Measurements from ENCODE around the gene OLIG1.

The OLIG1 gene

DNA sequence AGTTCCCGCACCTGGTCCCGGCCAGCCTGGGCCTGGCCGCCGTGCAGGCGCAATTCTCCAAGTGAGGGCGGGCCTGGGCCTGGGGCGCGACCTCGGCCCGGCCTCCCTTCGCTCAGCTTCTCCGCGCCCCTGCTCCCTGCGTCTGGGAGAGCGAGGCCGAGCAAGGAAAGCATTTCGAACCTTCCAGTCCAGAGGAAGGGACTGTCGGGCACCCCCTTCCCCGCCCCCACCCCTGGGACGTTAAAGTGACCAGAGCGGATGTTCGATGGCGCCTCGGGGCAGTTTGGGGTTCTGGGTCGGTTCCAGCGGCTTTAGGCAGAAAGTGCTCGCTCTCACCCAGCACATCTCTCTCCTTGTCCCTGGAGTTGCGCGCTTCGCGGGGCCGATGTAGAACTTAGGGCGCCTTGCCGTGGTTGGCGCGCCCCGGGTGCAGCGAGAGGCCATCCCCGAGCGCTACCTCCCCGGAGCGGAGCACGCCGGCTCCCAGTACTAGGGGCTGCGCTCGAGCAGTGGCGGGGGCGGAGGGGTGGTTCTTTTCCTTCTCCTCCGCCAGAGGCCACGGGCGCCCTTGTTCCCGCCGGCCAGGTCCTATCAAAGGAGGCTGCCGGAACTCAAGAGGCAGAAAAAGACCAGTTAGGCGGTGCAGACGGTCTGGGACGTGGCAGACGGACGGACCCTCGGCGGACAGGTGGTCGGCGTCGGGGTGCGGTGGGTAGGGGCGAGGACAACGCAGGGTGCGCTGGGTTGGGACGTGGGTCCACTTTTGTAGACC is 1.2 kb downstream of the OLIG1 start:
- H3K36me3 ChIP-seq (ENCODE audit: control insufficient read depth in 1 of 2, insufficient read depth in 2 of 2, low read length in 2 of 2) = no peaks in the 10 kb centered on the region
- peaks cover 0 to 1% of the 10 kb centered on the region in 2 donors for H3K9me3 ChIP-seq (ENCODE audit: control insufficient read depth in 1 of 2, low read length in 2 of 2)
- no peak overlapping the region for H3K27ac ChIP-seq (ENCODE audit: low read depth, low read length)
- no peak overlapping the region for H3K9ac ChIP-seq (ENCODE audit: low read depth in 1 of 2, low read length in 2 of 2)
- peak overlapping the region; percentile 62 to 75 for H3K4me3 ChIP-seq (ENCODE audit: low read depth in 1 of 2, low read length in 2 of 2)
- H3K4me1 ChIP-seq (ENCODE audit: control insufficient read depth in 1 of 2, insufficient read depth in 2 of 2, low read length in 2 of 2) = peaks cover 0 to 19% of the 10 kb centered on the region in 2 donors
- peaks cover 76 to 78% of the 10 kb centered on the region in 2 donors for H3K27me3 ChIP-seq (ENCODE audit: control insufficient read depth in 1 of 2, insufficient read depth in 2 of 2, low read length in 2 of 2)

DNA sequence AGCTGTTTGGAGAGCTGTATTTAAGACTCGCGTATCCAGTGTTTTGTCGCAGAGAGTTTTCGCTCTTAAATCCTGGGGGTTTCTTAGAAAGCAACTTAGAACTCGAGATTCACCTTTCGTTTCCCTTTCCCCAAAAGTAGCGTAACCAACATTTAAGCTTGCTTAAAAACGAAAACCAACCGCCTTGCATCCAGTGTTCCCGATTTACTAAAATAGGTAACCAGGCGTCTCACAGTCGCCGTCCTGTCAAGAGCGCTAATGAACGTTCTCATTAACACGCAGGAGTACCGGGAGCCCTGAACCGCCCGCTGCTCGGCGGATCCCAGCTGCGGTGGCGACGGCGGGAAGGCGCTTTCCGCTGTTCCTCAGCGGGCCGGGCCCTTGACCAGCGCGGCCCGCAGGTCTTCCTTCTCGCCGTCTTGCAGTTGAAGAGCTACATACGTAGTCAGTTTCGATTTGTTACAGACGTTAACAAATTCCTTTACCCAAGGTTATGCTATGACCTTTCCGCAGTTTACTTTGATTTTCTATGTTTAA is 1.9 kb downstream of the OLIG1 start:
- Histone ChIP-seq H3K9me3 (ENCODE audit: control insufficient read depth in 1 of 2, low read length in 2 of 2) (peaks cover 0 to 1% of the 10 kb centered on the region in 2 donors), H3K9ac (ENCODE audit: low read depth in 1 of 2, low read length in 2 of 2) (no peak overlapping the region), H3K27me3 (ENCODE audit: control insufficient read depth in 1 of 2, insufficient read depth in 2 of 2, low read length in 2 of 2) (peaks cover 73 to 74% of the 10 kb centered on the region in 2 donors), H3K36me3 (ENCODE audit: control insufficient read depth in 1 of 2, insufficient read depth in 2 of 2, low read length in 2 of 2) (no peaks in the 10 kb centered on the region), H3K27ac (ENCODE audit: low read depth, low read length) (no peak overlapping the region), H3K4me1 (ENCODE audit: control insufficient read depth in 1 of 2, insufficient read depth in 2 of 2, low read length in 2 of 2) (peaks cover 0 to 19% of the 10 kb centered on the region in 2 donors), H3K4me3 (ENCODE audit: low read depth in 1 of 2, low read length in 2 of 2) (peak overlapping the region; percentile 62 to 75)

GRCh38 chr21:33073636-33074035 is 3.7 kb downstream of the OLIG1 start:
- H3K4me3 ChIP-seq (ENCODE audit: low read depth in 1 of 2, low read length in 2 of 2) = no peak overlapping the region
- no peaks in the 10 kb centered on the region for H3K36me3 ChIP-seq (ENCODE audit: control insufficient read depth in 1 of 2, insufficient read depth in 2 of 2, low read length in 2 of 2)
- peaks cover 58 to 70% of the 10 kb centered on the region in 2 donors for H3K27me3 ChIP-seq (ENCODE audit: control insufficient read depth in 1 of 2, insufficient read depth in 2 of 2, low read length in 2 of 2)
- H3K27ac ChIP-seq (ENCODE audit: low read depth, low read length) = no peak overlapping the region
- H3K9me3 ChIP-seq (ENCODE audit: control insufficient read depth in 1 of 2, low read length in 2 of 2) = peaks cover 0 to 1% of the 10 kb centered on the region in 2 donors
- H3K9ac ChIP-seq (ENCODE audit: low read depth in 1 of 2, low read length in 2 of 2) = no peak overlapping the region
- peaks cover 0 to 19% of the 10 kb centered on the region in 2 donors for H3K4me1 ChIP-seq (ENCODE audit: control insufficient read depth in 1 of 2, insufficient read depth in 2 of 2, low read length in 2 of 2)

GRCh38 chr21:33075128-33075527 is 5.2 kb downstream of the OLIG1 start:
- H3K36me3 ChIP-seq (ENCODE audit: control insufficient read depth in 1 of 2, insufficient read depth in 2 of 2, low read length in 2 of 2) = no peaks in the 10 kb centered on the region
- H3K4me3 ChIP-seq (ENCODE audit: low read depth in 1 of 2, low read length in 2 of 2) = no peak overlapping the region
- H3K4me1 ChIP-seq (ENCODE audit: control insufficient read depth in 1 of 2, insufficient read depth in 2 of 2, low read length in 2 of 2) = peaks cover 0 to 15% of the 10 kb centered on the region in 2 donors
- H3K27ac ChIP-seq (ENCODE audit: low read depth, low read length) = no peak overlapping the region
- H3K27me3 ChIP-seq (ENCODE audit: control insufficient read depth in 1 of 2, insufficient read depth in 2 of 2, low read length in 2 of 2) = peaks cover 47 to 59% of the 10 kb centered on the region in 2 donors
- no peak overlapping the region for H3K9ac ChIP-seq (ENCODE audit: low read depth in 1 of 2, low read length in 2 of 2)
- H3K9me3 ChIP-seq (ENCODE audit: control insufficient read depth in 1 of 2, low read length in 2 of 2) = no peaks in the 10 kb centered on the region

DNA sequence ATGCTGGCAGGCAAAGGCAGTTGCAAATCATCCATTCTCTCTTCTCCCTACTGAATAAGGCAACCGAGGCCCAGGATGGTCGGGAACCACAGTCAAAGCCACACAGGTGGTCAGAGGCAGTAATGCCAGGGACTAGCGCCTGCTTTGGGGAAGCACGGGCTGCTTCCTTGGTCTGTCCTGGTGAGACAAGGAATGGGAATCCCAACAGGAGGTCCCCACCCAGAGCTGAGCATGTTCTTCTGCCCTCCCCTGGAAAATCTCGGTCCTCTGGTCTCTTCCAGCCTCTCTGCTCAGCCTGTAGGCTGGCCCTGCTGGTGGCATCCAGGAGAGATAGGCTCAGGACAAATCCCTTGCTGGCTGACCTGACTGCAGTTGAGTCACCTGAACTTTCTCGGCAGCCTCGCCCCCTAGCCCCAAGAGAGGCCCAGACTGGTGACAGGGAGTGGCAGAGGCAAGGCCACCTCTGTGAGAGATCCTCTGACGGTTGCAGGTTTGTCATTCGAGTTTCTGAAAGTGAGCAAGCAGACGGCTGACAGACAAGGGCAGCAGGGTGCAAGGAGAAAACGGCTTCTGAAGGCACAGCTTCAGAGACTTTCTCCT is 5.8 kb downstream of the OLIG1 start:
- Histone ChIP-seq H3K4me1 (ENCODE audit: control insufficient read depth in 1 of 2, insufficient read depth in 2 of 2, low read length in 2 of 2) (peaks cover 0 to 13% of the 10 kb centered on the region in 2 donors), H3K27me3 (ENCODE audit: control insufficient read depth in 1 of 2, insufficient read depth in 2 of 2, low read length in 2 of 2) (peaks cover 47 to 59% of the 10 kb centered on the region in 2 donors), H3K27ac (ENCODE audit: low read depth, low read length) (no peak overlapping the region), H3K9ac (ENCODE audit: low read depth in 1 of 2, low read length in 2 of 2) (no peak overlapping the region), H3K36me3 (ENCODE audit: control insufficient read depth in 1 of 2, insufficient read depth in 2 of 2, low read length in 2 of 2) (no peaks in the 10 kb centered on the region), H3K4me3 (ENCODE audit: low read depth in 1 of 2, low read length in 2 of 2) (no peak overlapping the region), H3K9me3 (ENCODE audit: control insufficient read depth in 1 of 2, low read length in 2 of 2) (no peaks in the 10 kb centered on the region)

GRCh38 chr21:33076600-33077329 is 6.8 kb downstream of the OLIG1 start:
- Histone ChIP-seq H3K9ac (ENCODE audit: low read depth in 1 of 2, low read length in 2 of 2) (no peak overlapping the region), H3K4me1 (ENCODE audit: control insufficient read depth in 1 of 2, insufficient read depth in 2 of 2, low read length in 2 of 2) (peaks cover 0 to 4% of the 10 kb centered on the region in 2 donors), H3K4me3 (ENCODE audit: low read depth in 1 of 2, low read length in 2 of 2) (no peak overlapping the region), H3K9me3 (ENCODE audit: control insufficient read depth in 1 of 2, low read length in 2 of 2) (no peaks in the 10 kb centered on the region), H3K27me3 (ENCODE audit: control insufficient read depth in 1 of 2, insufficient read depth in 2 of 2, low read length in 2 of 2) (peaks cover 39 to 48% of the 10 kb centered on the region in 2 donors), H3K36me3 (ENCODE audit: control insufficient read depth in 1 of 2, insufficient read depth in 2 of 2, low read length in 2 of 2) (no peaks in the 10 kb centered on the region), H3K27ac (ENCODE audit: low read depth, low read length) (no peak overlapping the region)

DNA sequence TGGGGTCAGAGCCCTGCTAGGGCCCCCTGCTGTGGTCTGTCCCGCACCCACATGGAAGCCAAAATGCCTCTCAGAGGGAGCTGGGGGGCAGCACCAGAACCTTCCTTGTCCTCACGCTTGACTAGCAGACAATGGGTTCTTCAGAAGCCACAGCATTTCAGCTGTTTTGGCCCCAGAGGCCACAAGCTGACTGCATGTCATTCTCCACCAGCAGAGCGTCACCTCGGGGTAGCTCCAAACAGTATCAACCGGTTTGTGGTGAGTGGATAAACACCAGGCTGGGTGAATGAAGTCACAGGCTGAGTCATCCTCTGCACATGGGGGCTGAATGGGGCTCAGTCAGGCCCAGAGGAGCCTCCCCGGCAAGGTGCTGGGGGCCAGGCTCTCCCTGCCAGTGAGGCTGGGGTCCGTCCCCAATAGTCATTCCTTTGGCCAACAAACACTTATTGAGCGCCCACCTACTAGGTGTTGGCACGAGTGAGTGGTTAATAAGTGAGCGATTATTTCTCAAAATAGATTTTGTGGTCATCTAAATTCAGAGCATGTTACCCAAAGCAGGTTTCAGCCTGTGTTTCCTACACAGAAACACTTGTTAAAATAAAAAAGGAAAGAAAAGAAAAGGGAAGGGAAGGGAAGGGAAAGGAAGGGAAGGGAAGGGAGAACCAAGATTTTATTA is 9.1 kb downstream of the OLIG1 start:
- Histone ChIP-seq H3K27me3 (ENCODE audit: control insufficient read depth in 1 of 2, insufficient read depth in 2 of 2, low read length in 2 of 2) (peaks cover 16 to 27% of the 10 kb centered on the region in 2 donors), H3K9ac (ENCODE audit: low read depth in 1 of 2, low read length in 2 of 2) (no peak overlapping the region), H3K27ac (ENCODE audit: low read depth, low read length) (no peak overlapping the region)

DNA sequence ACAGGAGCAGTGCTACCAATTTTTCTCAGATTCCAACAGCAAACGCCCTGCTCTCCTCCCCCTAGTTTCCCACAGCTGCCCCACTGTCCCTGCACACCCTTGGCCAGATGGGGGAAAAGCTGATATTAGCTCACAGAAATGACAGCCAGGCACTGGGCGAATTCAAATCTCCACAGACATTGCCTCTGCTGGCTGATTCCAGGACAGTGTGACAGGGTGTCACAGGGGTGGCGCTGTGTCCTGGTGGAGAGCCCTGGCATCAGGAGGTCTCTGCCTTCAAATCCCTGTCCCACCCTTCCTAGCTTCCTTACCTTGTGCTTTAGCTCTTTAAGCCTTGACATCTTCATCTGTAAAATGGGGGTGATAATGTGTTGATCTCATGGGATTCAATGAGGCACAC is 10.4 kb downstream of the OLIG1 start:
- peaks cover 10 to 19% of the 10 kb centered on the region in 2 donors for H3K27me3 ChIP-seq (ENCODE audit: control insufficient read depth in 1 of 2, insufficient read depth in 2 of 2, low read length in 2 of 2)
- no peak overlapping the region for H3K27ac ChIP-seq (ENCODE audit: low read depth, low read length)
- H3K9me3 ChIP-seq (ENCODE audit: control insufficient read depth in 1 of 2, low read length in 2 of 2) = no peaks in the 10 kb centered on the region
- no peak overlapping the region for H3K4me3 ChIP-seq (ENCODE audit: low read depth in 1 of 2, low read length in 2 of 2)
- no peaks in the 10 kb centered on the region for H3K4me1 ChIP-seq (ENCODE audit: control insufficient read depth in 1 of 2, insufficient read depth in 2 of 2, low read length in 2 of 2)
- H3K36me3 ChIP-seq (ENCODE audit: control insufficient read depth in 1 of 2, insufficient read depth in 2 of 2, low read length in 2 of 2) = no peaks in the 10 kb centered on the region
- H3K9ac ChIP-seq (ENCODE audit: low read depth in 1 of 2, low read length in 2 of 2) = no peak overlapping the region

More for the DNA sequence above, 9.1 kb downstream of the OLIG1 start:
- Histone ChIP-seq H3K4me3 (ENCODE audit: low read depth in 1 of 2, low read length in 2 of 2) (no peak overlapping the region), H3K4me1 (ENCODE audit: control insufficient read depth in 1 of 2, insufficient read depth in 2 of 2, low read length in 2 of 2) (no peaks in the 10 kb centered on the region), H3K9me3 (ENCODE audit: control insufficient read depth in 1 of 2, low read length in 2 of 2) (no peaks in the 10 kb centered on the region), H3K36me3 (ENCODE audit: control insufficient read depth in 1 of 2, insufficient read depth in 2 of 2, low read length in 2 of 2) (no peaks in the 10 kb centered on the region)

- H3K27ac ChIP-seq (ENCODE audit: low read depth, low read length) = no peak overlapping the region
- no peak overlapping the region for H3K9ac ChIP-seq (ENCODE audit: low read depth in 1 of 2, low read length in 2 of 2)
- H3K36me3 ChIP-seq (ENCODE audit: control insufficient read depth in 1 of 2, insufficient read depth in 2 of 2, low read length in 2 of 2) = no peaks in the 10 kb centered on the region
- no peaks in the 10 kb centered on the region for H3K9me3 ChIP-seq (ENCODE audit: control insufficient read depth in 1 of 2, low read length in 2 of 2)
- no peaks in the 10 kb centered on the region for H3K4me1 ChIP-seq (ENCODE audit: control insufficient read depth in 1 of 2, insufficient read depth in 2 of 2, low read length in 2 of 2)
- H3K27me3 ChIP-seq (ENCODE audit: control insufficient read depth in 1 of 2, insufficient read depth in 2 of 2, low read length in 2 of 2) = peaks cover 6 to 17% of the 10 kb centered on the region in 2 donors
- no peak overlapping the region for H3K4me3 ChIP-seq (ENCODE audit: low read depth in 1 of 2, low read length in 2 of 2)
These were observed 10.8 kb downstream of the OLIG1 start for GRCh38 chr21:33080776-33081175.
